A549 (cell line): Measurements from ENCODE around the gene TRAPPC3. TPM values are rescaled to one million over a fixed set of nuclear protein-coding genes. Genes with fewer than 3 reads are reported as not detected.
A peak's percentile ranks its signal among the peaks of the same experiment; 100 is the strongest.

Source experiments
- ATAC-seq, 2 experiments: fragments of 200-7000 bp in 1 of 2; fragments of >200 bp in 1 of 2; cut with Nextera tagmentation in 1 of 2; cut with Tn5 transposase in 1 of 2; 3 replicates each; pipeline versions ENCODE4 v1.8.0 to v1.9.1; 2018 to 2020; ENCODE audit warnings: mild to moderate bottlenecking in 1 of 2, moderate library complexity in 1 of 2
- CTCF ChIA-PET: fragments of 300-600 bp; sonication (Branson Sonifier 250); formaldehyde crosslinking; extraction: SDS; loops from one replicate; lab custom pipeline; 2021; ENCODE audit warnings: antibody characterized with exemption, inconsistent platforms; lab: Yijun Ruan, JAX
- POLR2A ChIA-PET: fragments of 350-600 bp; formaldehyde crosslinking; extraction: SDS; loops from one replicate; lab custom pipeline; 2021; ENCODE audit warnings: antibody characterized with exemption, inconsistent platforms; lab: Yijun Ruan, JAX
- DNase-seq, 2 experiments: peaks; one replicate each; pipeline versions ENCODE4 v3.0.0 to v3.0.0-alpha.2; 2011 to 2016; ENCODE audit warnings: low read depth in 1 of 2, low spot score in 1 of 2
- FAIRE-seq: peaks from 2 replicates; lab custom pipeline; 2011; peaks lifted over from hg19 to GRCh38; lab: Jason Lieb, UNC
- H3K27ac ChIP-seq, 2 experiments: fragments of >200 bp; sonication (Bioruptor Twin); formaldehyde crosslinking; 3 replicates each; pipeline ENCODE4 v1.5.1; 2016 to 2017
- H3K4me1 ChIP-seq: fragments of >200 bp; sonication (Bioruptor Twin); formaldehyde crosslinking; 3 replicates; pipeline ENCODE4 v1.6.1; 2016
- H3K4me2 ChIP-seq: fragments of >200 bp; sonication (Bioruptor Twin); formaldehyde crosslinking; 3 replicates; pipeline ENCODE4 v1.6.1; 2016
- H3K4me3 ChIP-seq: fragments of >200 bp; sonication (Bioruptor Twin); formaldehyde crosslinking; 3 replicates; pipeline ENCODE4 v1.5.1; 2016
- H3K9me3 ChIP-seq: fragments of >200 bp; sonication (Bioruptor Twin); formaldehyde crosslinking; 3 replicates; pipeline ENCODE4 v1.6.1; 2016
- CHD2 ChIP-seq: fragments of 150-350 bp; IDR thresholded peaks from 2 replicates; pipeline ENCODE4 v1.6.1; 2014; ENCODE audit warnings: low read length; ENCODE audit not compliant: partially characterized antibody
- EHMT2 ChIP-seq: fragments of 200-600 bp; sonication (generic); IDR thresholded peaks from 2 replicates; pipeline ENCODE4 v1.6.1; 2016; ENCODE audit warnings: antibody characterized with exemption, low read depth, mild to moderate bottlenecking, moderate library complexity
- ESRRA ChIP-seq: fragments of 150-350 bp; IDR thresholded peaks from 2 replicates; pipeline ENCODE4 v1.6.1; 2014; ENCODE audit warnings: mild to moderate bottlenecking, low read length, borderline replicate concordance
- FOXS1 ChIP-seq: fragments of 250-450 bp; sonication (Bioruptor Pico); IDR thresholded peaks from 2 replicates; pipeline ENCODE4 v1.5.0; 2020; ENCODE audit warnings: mild to moderate bottlenecking, moderate library complexity
- GATA3 ChIP-seq: IDR thresholded peaks from 2 replicates; pipeline ENCODE4 v1.6.1; 2012; ENCODE audit warnings: borderline replicate concordance
- HMGXB4 ChIP-seq: fragments of 250-450 bp; sonication (Bioruptor Pico); IDR thresholded peaks from 2 replicates; pipeline ENCODE4 v1.5.0; 2021; ENCODE audit warnings: mild to moderate bottlenecking, moderate library complexity, borderline replicate concordance
- HOXA7 ChIP-seq: fragments of 250-450 bp; sonication (Bioruptor Pico); IDR thresholded peaks from 2 replicates; pipeline ENCODE4 v1.5.0; 2020; ENCODE audit warnings: mild to moderate bottlenecking, moderate library complexity
- HOXB5 ChIP-seq: fragments of 250-450 bp; sonication (Bioruptor Pico); IDR thresholded peaks from 2 replicates; pipeline ENCODE4 v1.5.0; 2020; ENCODE audit warnings: mild to moderate bottlenecking, moderate library complexity
- KDM1A ChIP-seq: fragments of 200-600 bp; sonication (generic); IDR thresholded peaks from 2 replicates; pipeline ENCODE4 v1.6.1; 2016; ENCODE audit warnings: low read depth, mild to moderate bottlenecking
- NPAS2 ChIP-seq: fragments of 250-450 bp; sonication (Bioruptor Pico); IDR thresholded peaks from 2 replicates; pipeline ENCODE4 v1.8.0; 2022; ENCODE audit warnings: mild to moderate bottlenecking, moderate library complexity, borderline replicate concordance
- PHF8 ChIP-seq: fragments of 200-600 bp; sonication (generic); IDR thresholded peaks from 2 replicates; pipeline ENCODE4 v1.6.1; 2016; ENCODE audit warnings: low read depth, mild to moderate bottlenecking, antibody characterized with exemption, moderate library complexity, borderline replicate concordance
- RARB ChIP-seq: fragments of 250-450 bp; sonication (Bioruptor Pico); IDR thresholded peaks from 2 replicates; pipeline ENCODE4 v1.8.0; 2021; ENCODE audit warnings: mild to moderate bottlenecking, moderate library complexity
- RNF2 ChIP-seq: fragments of 200-600 bp; sonication (generic); IDR thresholded peaks from 2 replicates; pipeline ENCODE4 v1.6.1; 2016; ENCODE audit warnings: low read depth, mild to moderate bottlenecking, antibody characterized with exemption, moderate library complexity, borderline replicate concordance
- SMC3 ChIP-seq: fragments of >200 bp; sonication (Bioruptor Twin); formaldehyde crosslinking; IDR thresholded peaks from 3 replicates; pipeline ENCODE4 v1.6.1; 2018; ENCODE audit warnings: inconsistent platforms
- TFCP2L1 ChIP-seq: fragments of 250-450 bp; sonication (Bioruptor Pico); IDR thresholded peaks from 2 replicates; pipeline ENCODE4 v1.5.0; 2021; ENCODE audit warnings: mild to moderate bottlenecking
- ZFP36 ChIP-seq: fragments of 450-650 bp; IDR thresholded peaks from 2 replicates; pipeline ENCODE4 v1.6.1; 2014; ENCODE audit warnings: borderline replicate concordance; ENCODE audit not compliant: partially characterized antibody
- WGBS: methylation state at CpG from one replicate; pipeline ENCODE4 v1.1.6; 2017; ENCODE audit errors: missing lambda C conversion rate; 5-methylcytosine and 5-hydroxymethylcytosine counted together
- polyA plus RNA-seq, 4 experiments: library from polyadenylated mRNA; depleted of rRNA in 3 of 4; stranded (reverse); fragments of >200 nt; fragmentation: RNase III in 1 of 4; extraction: RNeasy Plus Mini Kit Qiagen cat#74134 plus additional on column Dnase treatment in 1 of 4; gene quantifications; 2 replicates in 3 of 4; 3 replicates in 1 of 4; pipeline ENCODE4 v1.2.3, GENCODE V29; 2011 to 2017
- TF ChIP-seq, protein P1 (sequence below): IDR thresholded peaks from 2 replicates; pipeline ENCODE4 v1.6.1; 2012

The TRAPPC3 gene
- polyA plus RNA-seq, 2 of the 4 experiments (the other 2 are of a cell fraction): 62.2 to 103 TPM

DNA sequence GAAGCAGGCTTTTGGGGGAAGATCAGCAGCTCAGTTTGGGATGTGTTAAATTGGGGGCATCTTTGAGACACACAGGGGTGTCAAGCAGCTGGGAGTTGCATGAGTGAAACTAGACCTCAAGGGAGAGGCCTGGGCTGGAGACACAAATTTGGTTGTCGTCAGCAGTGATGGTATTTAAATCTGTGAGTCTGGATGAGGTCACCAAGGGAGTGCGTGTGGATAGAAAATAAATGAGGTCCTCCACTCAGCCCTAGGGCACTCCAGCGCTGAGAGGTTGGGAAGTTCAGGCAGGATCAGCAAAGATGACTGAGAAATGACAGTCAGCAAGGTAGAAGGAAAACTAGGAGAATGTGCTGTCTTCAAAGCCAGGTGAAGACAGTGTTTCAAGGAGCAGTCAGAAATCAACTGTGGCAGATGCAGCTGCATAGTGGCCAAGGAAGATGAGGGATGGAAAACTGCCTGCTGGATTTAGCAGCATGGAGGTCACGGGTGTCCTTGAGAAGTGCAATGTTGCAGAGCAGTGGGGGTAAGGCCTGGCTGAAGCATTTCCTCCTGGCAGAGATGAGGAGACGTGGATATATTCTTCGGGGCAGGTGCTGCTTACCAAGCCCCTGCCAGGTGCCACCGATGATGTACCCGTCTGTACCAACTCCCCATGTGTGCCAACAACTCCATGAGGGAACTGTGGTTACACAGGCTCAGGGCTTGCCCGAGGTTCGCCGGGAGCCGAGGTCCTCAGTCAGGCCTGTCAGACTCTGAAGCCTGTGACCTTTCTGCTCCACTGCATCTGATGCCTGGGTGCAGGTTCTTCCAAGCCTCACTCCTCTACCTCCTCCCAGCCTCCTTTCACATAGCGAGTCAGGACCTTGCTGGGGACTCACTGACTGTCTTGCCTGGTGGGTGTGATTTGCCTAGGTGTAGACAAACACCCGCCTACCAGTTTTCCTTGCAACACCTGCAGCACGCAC is 17.9 kb upstream of the TRAPPC3 start:
- peaks cover 18% of the 10 kb centered on the region for H3K4me1 ChIP-seq
- DNase-seq (no peak), FAIRE-seq (no peak), ATAC-seq (no peak)
- 89% methylated on average over 10 of the region's 15 CpGs for WGBS
- no peak overlapping the region for H3K4me2 ChIP-seq
- CTCF ChIA-PET: interaction anchor here (0.6 to 8.6 kb wide), 3 partner anchors 13 to 21 kb away, joined by 3 to 71 read pairs (median 3); no protein-coding TSS in a partner anchor
- no peak overlapping the region for H3K27ac ChIP-seq
- no peak for TF ChIP-seq EHMT2
- no peak for TF ChIP-seq GATA3
- TF ChIP-seq HMGXB4 (CRISPR knock-in tag): no peak
- H3K9me3 ChIP-seq: no peaks in the 10 kb centered on the region
- H3K4me3 ChIP-seq: no peak overlapping the region
- POLR2A ChIA-PET: no interaction called here

GRCh38 chr1:36166136-36166535 is 16.9 kb upstream of the TRAPPC3 start:
- Histone ChIP-seq H3K4me2 (no peak overlapping the region), H3K27ac (0 out of 6 replicates have a peak overlapping the region, but pooled peaks of 1 of the 2 experiments have one; percentile 39), H3K4me1 (peaks cover 26% of the 10 kb centered on the region), H3K4me3 (no peak overlapping the region), H3K9me3 (no peaks in the 10 kb centered on the region)
- 57% methylated on average over 4 of the region's 4 CpGs for WGBS
- ChIA-PET CTCF (interaction anchor here (0.8 to 8.6 kb wide), 3 partner anchors 14 to 66 kb away, joined by 3 to 71 read pairs (median 3); no protein-coding TSS in a partner anchor), POLR2A (no interaction called here)
- TF ChIP-seq TFCP2L1 (CRISPR knock-in tag) (no peak), RNF2 (no peak), CHD2 (no peak)
- DNase-seq (no peak), FAIRE-seq (no peak), ATAC-seq (no peak)

DNA sequence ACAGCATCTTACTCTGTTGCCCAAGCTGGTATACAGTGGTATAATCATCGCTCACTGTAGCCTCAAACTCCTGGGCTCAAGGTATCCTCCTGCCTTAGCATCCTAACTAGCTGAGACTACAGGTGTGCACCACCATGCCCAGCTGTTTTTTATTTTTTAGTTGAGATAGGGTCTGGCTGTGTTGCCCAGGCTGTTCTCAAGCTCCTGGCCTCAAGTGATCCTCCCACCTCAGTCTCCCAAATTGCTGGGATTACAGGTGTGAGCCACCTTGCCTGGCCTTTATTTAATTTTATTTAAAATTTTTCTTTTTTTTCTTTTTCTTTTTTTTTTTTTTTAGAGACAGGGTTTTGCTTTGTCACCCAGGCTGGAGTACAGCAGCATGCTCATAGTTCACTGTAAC is 15.9 kb upstream of the TRAPPC3 start:
- FAIRE-seq (no peak), ATAC-seq (no peak), DNase-seq (no peak)
- Histone ChIP-seq H3K4me1 (peaks cover 36% of the 10 kb centered on the region), H3K4me2 (no peak overlapping the region), H3K27ac (no peak overlapping the region), H3K9me3 (no peaks in the 10 kb centered on the region), H3K4me3 (no peak overlapping the region)
- TF ChIP-seq ZFP36: no peak
- TF ChIP-seq RARB (CRISPR knock-in tag): no peak
- no peak for TF ChIP-seq HOXB5
- ChIA-PET POLR2A (no interaction called here), CTCF (interaction anchor here (0.6 to 8.6 kb wide), 5 partner anchors 14 to 319 kb away, joined by 3 to 82 read pairs (median 7); partner anchors contain the start of gene TRAPPC3)
- WGBS: 92% methylated on average over 1 of the region's 1 CpG

DNA sequence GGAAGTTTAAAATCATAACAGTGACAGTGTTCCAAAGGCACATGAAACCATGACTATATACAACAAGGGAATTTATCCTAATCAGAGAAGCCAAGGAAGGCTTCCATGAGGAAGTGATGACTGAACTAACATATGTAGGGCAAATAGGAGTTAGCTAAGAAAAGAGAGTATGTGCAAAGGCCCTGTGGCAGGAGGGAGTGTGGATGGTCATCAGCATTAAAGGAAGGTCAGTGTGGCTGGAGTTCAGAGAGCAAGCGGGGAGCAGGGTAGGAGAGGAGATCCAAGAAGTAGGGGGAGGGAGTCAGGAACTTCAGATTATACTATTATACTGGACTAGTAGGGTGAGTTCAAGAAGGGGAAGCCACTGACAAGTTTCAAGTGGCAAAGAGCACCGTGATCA is 15.1 kb upstream of the TRAPPC3 start:
- no peak for FAIRE-seq
- ATAC-seq: no peak
- no peak for DNase-seq
- H3K4me3 ChIP-seq: no peak overlapping the region
- H3K27ac ChIP-seq: no peak overlapping the region
- no peak for TF ChIP-seq ESRRA
- TF ChIP-seq NPAS2 (CRISPR knock-in tag): no peak
- no peak for TF ChIP-seq PHF8
- TF ChIP-seq HOXA7 (CRISPR knock-in tag): no peak
- no peak for TF ChIP-seq FOXS1
- no peak for TF ChIP-seq SMC3
- TF ChIP-seq, protein P1, sequence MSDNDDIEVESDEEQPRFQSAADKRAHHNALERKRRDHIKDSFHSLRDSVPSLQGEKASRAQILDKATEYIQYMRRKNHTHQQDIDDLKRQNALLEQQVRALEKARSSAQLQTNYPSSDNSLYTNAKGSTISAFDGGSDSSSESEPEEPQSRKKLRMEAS: no peak
- 0 out of 2 replicates have a peak, but pooled peaks have one; percentile 33 for TF ChIP-seq KDM1A
- ChIA-PET CTCF (interaction anchor here (0.9 to 8.6 kb wide), 6 partner anchors 8 to 121 kb away, joined by 3 to 82 read pairs (median 6); partner anchors contain the start of gene TRAPPC3), POLR2A (no interaction called here)
- H3K4me1 ChIP-seq: peaks cover 43% of the 10 kb centered on the region
- 94% methylated on average over 2 of the region's 2 CpGs for WGBS
- H3K4me2 ChIP-seq: no peak overlapping the region
- H3K9me3 ChIP-seq: no peaks in the 10 kb centered on the region
